ENCODE measurements around the gene GRIN2B. TPM values are rescaled to one million over a fixed set of nuclear protein-coding genes. Genes with fewer than 3 reads are reported as not detected.
A peak's percentile ranks its signal among the peaks of the same experiment; 100 is the strongest.

Gene GRIN2B
- polyA plus RNA-seq, 1 donor (not counting 4 experiments of a cell fraction or from before 2014, with no cell fraction given), result not detected

- no peak for TF ChIP-seq EZH2 (IDR thresholded peaks at IDR 0.05; ENCODE audit: low read length)
- no peak for TF ChIP-seq CTCF (optimal IDR thresholded peaks at IDR 0.05 in 1 of 3, IDR thresholded peaks at IDR 0.05 in 1 of 3, conservative IDR thresholded peaks at IDR 0.05 in 1 of 3; ENCODE audit: extremely low read depth in 1 of 3, insufficient read depth in 2 of 3, low read length in 3 of 3)
- DNase-seq (ENCODE audit: low read depth, low spot score) (no peak), FAIRE-seq (no peak)
- H3K27me3 ChIP-seq (ENCODE audit: control insufficient read depth, extremely low read depth, insufficient read depth, low read length), result peaks cover 46% of the 10 kb centered on the region
- peak overlapping the region; percentile 84 for H3K4me2 ChIP-seq (ENCODE audit: control insufficient read depth, extremely low read depth, insufficient read depth, low read depth, low read length)
- H3K9me3 ChIP-seq (ENCODE audit: control insufficient read depth, low read depth, low read length), result no peaks in the 10 kb centered on the region
- no peaks in the 10 kb centered on the region for H3K36me3 ChIP-seq (ENCODE audit: control insufficient read depth in 2 of 2, extremely low read depth in 1 of 2, insufficient read depth in 2 of 2, low read length in 2 of 2)
- dilution Hi-C loops (cut with MboI; ENCODE audit: extremely low pct_ligation_motif_present, low sequenced_read_pairs), result no loop called here
- no peak overlapping the region for H3K27ac ChIP-seq (ENCODE audit: control insufficient read depth, insufficient read depth, low read length)
- H3K9me1 ChIP-seq (ENCODE audit: control insufficient read depth, extremely low read depth, insufficient read depth, low read length), result no peaks in the 10 kb centered on the region
- H3K9ac ChIP-seq (ENCODE audit: control insufficient read depth, extremely low read depth, insufficient read depth, low read length), result no peak overlapping the region
- no peaks in the 10 kb centered on the region for H3K79me2 ChIP-seq (ENCODE audit: control insufficient read depth, insufficient read depth, low read length)
- no peaks in the 10 kb centered on the region for H4K20me1 ChIP-seq (ENCODE audit: control insufficient read depth, extremely low read depth, insufficient read depth, low read length)
- peaks cover 7% of the 10 kb centered on the region for H3K4me1 ChIP-seq (ENCODE audit: control insufficient read depth, extremely low read depth, insufficient read depth, low read length)
- H3K4me3 ChIP-seq (ENCODE audit: control insufficient read depth in 2 of 3, extremely low read depth in 1 of 3, insufficient read depth in 2 of 3, low read depth in 1 of 3, low read length in 3 of 3), result peak overlapping the region in 2 of 3 experiments; percentile 48 to 49
- no peak overlapping the region for H2AFZ ChIP-seq (ENCODE audit: control insufficient read depth, low read length)
Observed at GRCh38 chr12:13980538-13981295, 685 bp downstream of the GRIN2B start.

- H3K27ac ChIP-seq (ENCODE audit: control insufficient read depth, insufficient read depth, low read length), result no peak overlapping the region
- peaks cover 7% of the 10 kb centered on the region for H3K4me1 ChIP-seq (ENCODE audit: control insufficient read depth, extremely low read depth, insufficient read depth, low read length)
- H3K27me3 ChIP-seq (ENCODE audit: control insufficient read depth, extremely low read depth, insufficient read depth, low read length), result peaks cover 46% of the 10 kb centered on the region
- H3K4me3 ChIP-seq (ENCODE audit: control insufficient read depth in 2 of 3, extremely low read depth in 1 of 3, insufficient read depth in 2 of 3, low read depth in 1 of 3, low read length in 3 of 3), result no peak overlapping the region
- no peaks in the 10 kb centered on the region for H3K36me3 ChIP-seq (ENCODE audit: control insufficient read depth in 2 of 2, extremely low read depth in 1 of 2, insufficient read depth in 2 of 2, low read length in 2 of 2)
- DNase-seq (ENCODE audit: low read depth, low spot score) (no peak), FAIRE-seq (no peak)
- H3K9ac ChIP-seq (ENCODE audit: control insufficient read depth, extremely low read depth, insufficient read depth, low read length), result no peak overlapping the region
- H3K4me2 ChIP-seq (ENCODE audit: control insufficient read depth, extremely low read depth, insufficient read depth, low read depth, low read length), result no peak overlapping the region
- no peaks in the 10 kb centered on the region for H3K79me2 ChIP-seq (ENCODE audit: control insufficient read depth, insufficient read depth, low read length)
- TF ChIP-seq CTCF (optimal IDR thresholded peaks at IDR 0.05 in 1 of 3, IDR thresholded peaks at IDR 0.05 in 1 of 3, conservative IDR thresholded peaks at IDR 0.05 in 1 of 3; ENCODE audit: extremely low read depth in 1 of 3, insufficient read depth in 2 of 3, low read length in 3 of 3) (no peak), EZH2 (IDR thresholded peaks at IDR 0.05; ENCODE audit: low read length) (no peak)
- no peaks in the 10 kb centered on the region for H3K9me1 ChIP-seq (ENCODE audit: control insufficient read depth, extremely low read depth, insufficient read depth, low read length)
- dilution Hi-C loops (cut with MboI; ENCODE audit: extremely low pct_ligation_motif_present, low sequenced_read_pairs), result no loop called here
- no peaks in the 10 kb centered on the region for H4K20me1 ChIP-seq (ENCODE audit: control insufficient read depth, extremely low read depth, insufficient read depth, low read length)
- H2AFZ ChIP-seq (ENCODE audit: control insufficient read depth, low read length), result no peak overlapping the region
- H3K9me3 ChIP-seq (ENCODE audit: control insufficient read depth, low read depth, low read length), result no peaks in the 10 kb centered on the region
Observed at GRCh38 chr12:13979772-13980378, 1.5 kb downstream of the GRIN2B start.
